Right lung (tissue), 5 donors: ENCODE results near the gene SLC15A4. TPM values are rescaled to one million over a fixed set of nuclear protein-coding genes. Genes with fewer than 3 reads are reported as not detected.

ENCODE experiments used
- DNase-seq, 2 donors: peaks; one replicate each; pipeline ENCODE4 v3.0.0-alpha.2; 2013
- polyA plus RNA-seq, 5 donors: library from polyadenylated mRNA; unstranded; fragments of 120-200 nt; gene quantifications; one replicate each; pipeline versions ENCODE4 v1.2.1 to v1.2.3, GENCODE V29; 2013; ENCODE audit warnings: inconsistent platforms in 1 of 5, low replicate concordance in 1 of 5; ENCODE audit not compliant: insufficient read length in 5 of 5, insufficient read depth in 1 of 5

SLC15A4 gene
- polyA plus RNA-seq, 5 donors, result 26.4 to 32.6 (median 29.7) TPM

GRCh38 chr12:128795530-128796361, 28.0 kb downstream of the SLC15A4 start:
- peak in 1 of 2 donors; percentile 15 for DNase-seq

GRCh38 chr12:128794661-128795529, 28.9 kb downstream of the SLC15A4 start:
- no peak for DNase-seq

GRCh38 chr12:128793701-128794100, 30.1 kb downstream of the SLC15A4 start:
- no peak for DNase-seq

GRCh38 chr12:128792881-128793280, 30.9 kb downstream of the SLC15A4 start:
- no peak for DNase-seq

GRCh38 chr12:128792398-128792797, 31.4 kb downstream of the SLC15A4 start:
- no peak for DNase-seq

GRCh38 chr12:128791395-128792322, 32.1 kb downstream of the SLC15A4 start:
- no peak for DNase-seq

GRCh38 chr12:128790653-128791373, 32.9 kb downstream of the SLC15A4 start:
- no peak for DNase-seq

- DNase-seq, result no peak
These were observed 33.5 kb downstream of the SLC15A4 start for GRCh38 chr12:128790221-128790620.

- DNase-seq, result no peak
These were observed 34.3 kb downstream of the SLC15A4 start for GRCh38 chr12:128789356-128789929.

- no peak for DNase-seq
These were observed 35.9 kb downstream of the SLC15A4 start for GRCh38 chr12:128787827-128788226.

- DNase-seq, result no peak
These were observed 36.9 kb downstream of the SLC15A4 start for GRCh38 chr12:128786741-128787391.

GRCh38 chr12:128784030-128784760, 39.6 kb downstream of the SLC15A4 start:
- DNase-seq, result no peak

- DNase-seq, result no peak
These were observed 40.6 kb downstream of the SLC15A4 start for GRCh38 chr12:128783129-128783574.

GRCh38 chr12:128779901-128780300, 43.9 kb downstream of the SLC15A4 start:
- DNase-seq, result no peak

- DNase-seq, result no peak
These were observed 51.5 kb downstream of the SLC15A4 start for GRCh38 chr12:128772249-128772648.

GRCh38 chr12:128771681-128772080, 52.1 kb downstream of the SLC15A4 start:
- no peak for DNase-seq

- no peak for DNase-seq
These were observed 56.2 kb downstream of the SLC15A4 start for GRCh38 chr12:128767518-128767917.

GRCh38 chr12:128766738-128767501, 56.8 kb downstream of the SLC15A4 start:
- DNase-seq, result no peak
